Tibial nerve (tissue), 4 donors: ENCODE data around the gene FAM171A1. TPM values are rescaled to one million over a fixed set of nuclear protein-coding genes. Genes with fewer than 3 reads are reported as not detected.

ENCODE experiments used
- DNase-seq, 2 donors: peaks; one replicate each; pipeline ENCODE4 v3.0.0-alpha.2; 2019; ENCODE audit warnings: low spot score in 2 of 2
- H3K27ac ChIP-seq, 4 donors: fragments of 200-600 bp; sonication (generic) in 3 of 4; one replicate each; pipeline ENCODE4 v1.5.1; 2017 to 2019; ENCODE audit warnings: mild to moderate bottlenecking in 1 of 4
- H3K27me3 ChIP-seq, 2 donors: fragments of 200-600 bp; sonication (generic) in 1 of 2; one replicate each; pipeline versions ENCODE4 v1.5.1 to v1.6.0; 2017 to 2019
- H3K36me3 ChIP-seq, 3 donors: fragments of 200-600 bp; sonication (generic); one replicate each; pipeline ENCODE4 v1.5.1; 2018 to 2019
- H3K4me1 ChIP-seq, 4 donors: fragments of 200-600 bp; sonication (generic) in 3 of 4; one replicate each; pipeline ENCODE4 v1.5.1; 2017 to 2019
- H3K4me3 ChIP-seq, 4 donors: fragments of 200-600 bp; sonication (generic) in 3 of 4; one replicate each; pipeline ENCODE4 v1.5.1; 2017 to 2019; ENCODE audit warnings: mild to moderate bottlenecking in 1 of 4, moderate library complexity in 1 of 4
- H3K9me3 ChIP-seq, 4 donors: fragments of 200-600 bp; sonication (generic) in 3 of 4; one replicate each; pipeline ENCODE4 v1.5.1; 2017 to 2019
- CTCF ChIP-seq, 5 experiments: fragments of 200-600 bp in 3 of 5; fragments of 450-650 bp in 2 of 5; sonication (generic) in 3 of 5; IDR thresholded peaks; one replicate each; pipeline ENCODE4 v1.5.1; 2016 to 2019; ENCODE audit warnings: antibody characterized with exemption in 5 of 5, mild to moderate bottlenecking in 3 of 5, moderate library complexity in 2 of 5
- EP300 ChIP-seq, 2 donors: sonication (generic); formaldehyde crosslinking; IDR thresholded peaks; one replicate each; pipeline ENCODE4 v1.6.1; 2017; ENCODE audit warnings: antibody characterized with exemption in 2 of 2, mild to moderate bottlenecking in 1 of 2
- POLR2A ChIP-seq, 2 donors: fragments of 450-650 bp; IDR thresholded peaks; one replicate each; pipeline ENCODE4 v1.6.1; 2017; ENCODE audit warnings: antibody characterized with exemption in 2 of 2, mild to moderate bottlenecking in 2 of 2, moderate library complexity in 2 of 2
- WGBS, 2 donors: methylation state at CpG; one replicate each; pipeline ENCODE4 v1.1.5; 2018; 5-methylcytosine and 5-hydroxymethylcytosine counted together
- total RNA-seq, 4 donors: library from RNA; depleted of rRNA; stranded (reverse); fragments of >200 nt; gene quantifications; one replicate each; pipeline ENCODE4 v1.1.0, GENCODE V29; 2016

The FAM171A1 gene
- total RNA-seq, 4 donors from 2014 or later, result 15.3 to 31.2 (median 21.2) TPM

DNA sequence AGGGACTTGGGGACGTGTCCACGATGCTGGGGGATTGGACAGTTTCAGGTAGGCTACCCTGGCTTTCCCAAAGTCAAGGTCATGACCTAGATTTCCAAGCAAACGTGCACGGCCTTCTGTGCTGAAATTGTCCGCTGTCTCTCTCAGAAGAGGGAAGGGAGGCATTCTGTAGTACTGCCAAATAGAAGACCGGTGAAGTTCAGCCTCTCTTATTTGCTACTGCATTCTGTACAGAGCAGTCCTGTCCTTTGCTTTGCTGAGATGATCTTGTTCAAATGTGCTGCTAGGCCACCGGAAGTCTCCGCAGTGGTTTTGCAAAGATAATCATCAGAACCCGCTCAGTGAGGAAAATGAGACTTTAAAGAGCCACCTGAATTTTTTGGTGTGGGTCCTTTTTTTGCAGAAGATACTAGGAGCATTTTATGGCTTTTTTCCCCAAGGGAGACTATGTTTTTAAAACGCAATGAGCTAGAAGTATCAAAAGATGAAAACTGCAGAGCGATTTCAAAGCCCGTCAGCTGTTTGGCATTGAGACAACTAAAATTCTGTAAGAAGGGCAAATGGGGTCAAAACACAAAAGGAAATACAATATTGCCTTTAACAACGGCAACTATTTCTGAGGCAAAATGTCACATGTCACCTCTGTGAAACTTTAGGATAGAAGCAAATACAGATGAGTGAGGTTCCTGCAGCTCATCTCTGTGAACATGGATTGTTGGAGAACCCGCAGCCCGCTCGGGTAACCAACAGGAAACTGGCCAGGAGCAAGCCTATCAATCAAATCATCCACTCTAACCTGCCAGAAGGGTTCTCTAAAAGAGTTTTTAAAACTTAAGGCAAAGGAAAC lies 201.3 kb downstream of the FAM171A1 start:
- TF ChIP-seq CTCF (IDR thresholded peaks at IDR 0.05) (no peak), EP300 (IDR thresholded peaks at IDR 0.05) (no peak), POLR2A (IDR thresholded peaks at IDR 0.05) (no peak)
- peak overlapping the region in 1 of 4 donors; percentile 16 for H3K4me3 ChIP-seq
- H3K4me1 ChIP-seq, result peaks cover 0 to 42% (median 17%) of the 10 kb centered on the region in 4 donors
- 45 to 58% methylated on average over 16 of the region's 16 CpGs for WGBS, 2 donors
- no peaks in the 10 kb centered on the region for H3K27me3 ChIP-seq
- peak overlapping the region in 3 of 4 donors; percentile 38 to 68 (median 51) for H3K27ac ChIP-seq
- peak in 1 of 2 donors; percentile 16 for DNase-seq
- no peaks in the 10 kb centered on the region for H3K36me3 ChIP-seq
- no peaks in the 10 kb centered on the region for H3K9me3 ChIP-seq

GRCh38 chr10:15168786-15169554 lies 202.1 kb downstream of the FAM171A1 start:
- Histone ChIP-seq H3K36me3 (no peaks in the 10 kb centered on the region), H3K4me1 (peaks cover 0 to 42% (median 17%) of the 10 kb centered on the region in 4 donors), H3K4me3 (peak overlapping the region in 3 of 4 donors; percentile 6 to 29 (median 27)), H3K27ac (peak overlapping the region in 3 of 4 donors; percentile 38 to 68 (median 51)), H3K9me3 (no peaks in the 10 kb centered on the region), H3K27me3 (no peaks in the 10 kb centered on the region)
- WGBS, 2 donors, result 25 to 41% methylated on average over 13 to 20 of the region's 44 CpGs
- TF ChIP-seq EP300 (IDR thresholded peaks at IDR 0.05), result peak in 1 of 2 donors; percentile 56
- TF ChIP-seq POLR2A (IDR thresholded peaks at IDR 0.05), result peak; percentile 41 to 55
- no peak for TF ChIP-seq CTCF (IDR thresholded peaks at IDR 0.05)
- peak; percentile 92 to 96 for DNase-seq

GRCh38 chr10:15168291-15168785 lies 202.8 kb downstream of the FAM171A1 start, which contains the start of gene NMT2:
Gene NMT2, minus strand, starts transcription at chr10:15168693. Its CDS starts 81 bp downstream, at chr10:15168612.
- no peaks in the 10 kb centered on the region for H3K27me3 ChIP-seq
- peak within 1 kb of the TSS; percentile 77 to 95 (median 90) for H3K27ac ChIP-seq
- TF ChIP-seq EP300 (IDR thresholded peaks at IDR 0.05) (peak in 1 of 2 donors; percentile 98), CTCF (IDR thresholded peaks at IDR 0.05) (peak; percentile 42 to 78 (median 58)), POLR2A (IDR thresholded peaks at IDR 0.05) (peak; percentile 85 to 97)
- H3K9me3 ChIP-seq, result no peaks in the 10 kb centered on the region
- 0 to 2% methylated on average over 12 to 23 of the region's 70 CpGs for WGBS, 2 donors
- DNase-seq, result peak in 1 of 2 donors; percentile 43
- H3K4me1 ChIP-seq, result peaks cover 0 to 44% (median 17%) of the 10 kb centered on the region in 4 donors
- H3K4me3 ChIP-seq, result peak within 1 kb of the TSS; percentile 38 to 97 (median 82)
- no peaks in the 10 kb centered on the region for H3K36me3 ChIP-seq

DNA sequence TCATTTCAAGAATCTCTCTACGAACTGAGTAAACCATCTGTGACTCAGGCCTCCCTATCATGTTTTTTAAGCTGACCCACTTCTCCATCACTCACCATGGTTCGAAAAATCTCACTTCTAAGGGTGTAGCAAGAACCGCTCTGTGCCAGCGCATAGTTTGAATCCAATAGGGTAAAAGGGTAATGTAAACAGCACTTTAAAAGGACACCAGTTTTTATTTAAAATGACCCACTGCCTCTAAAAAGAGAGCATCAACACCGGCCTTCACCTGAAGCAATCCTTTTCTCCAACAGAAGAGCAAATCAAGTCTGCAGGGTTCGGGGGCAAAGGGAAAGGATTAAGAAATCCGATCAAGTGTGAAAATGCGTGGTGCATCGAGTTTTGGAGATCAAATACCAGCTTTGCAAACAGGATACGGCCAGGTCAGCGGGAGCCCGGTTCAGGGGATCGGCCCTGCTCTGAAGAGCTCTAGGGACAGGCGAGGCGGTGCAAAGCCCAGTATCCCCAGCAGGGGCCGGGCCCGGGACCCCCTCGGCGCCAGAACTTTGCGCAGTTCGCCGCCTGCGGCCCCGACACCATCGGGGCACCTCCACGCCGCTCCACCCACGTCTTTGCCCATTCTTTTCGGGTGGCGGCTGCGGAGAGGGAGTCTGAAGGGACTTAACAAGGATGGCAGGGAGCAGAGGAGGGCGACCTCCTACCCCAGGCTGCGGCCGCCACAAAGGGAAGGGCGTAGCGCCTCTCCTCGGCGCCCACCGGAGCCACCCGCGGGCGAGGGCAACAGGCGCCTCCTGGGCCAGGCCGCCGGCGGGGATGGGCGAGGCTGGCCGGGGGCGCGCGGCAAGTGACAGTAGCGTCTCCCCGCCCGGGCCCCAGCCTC lies 203.4 kb downstream of the FAM171A1 start:
- H3K4me3 ChIP-seq, result peak overlapping the region; percentile 38 to 97 (median 82)
- DNase-seq, result peak; percentile 13 to 17
- H3K9me3 ChIP-seq, result no peaks in the 10 kb centered on the region
- peak overlapping the region; percentile 77 to 95 (median 90) for H3K27ac ChIP-seq
- no peaks in the 10 kb centered on the region for H3K27me3 ChIP-seq
- TF ChIP-seq EP300 (IDR thresholded peaks at IDR 0.05) (peak in 1 of 2 donors; percentile 14), POLR2A (IDR thresholded peaks at IDR 0.05) (no peak), CTCF (IDR thresholded peaks at IDR 0.05) (peak; percentile 32 to 54 (median 39))
- H3K4me1 ChIP-seq, result peaks cover 0 to 49% (median 17%) of the 10 kb centered on the region in 4 donors
- WGBS, 2 donors, result 2 to 3% methylated on average over 30 to 40 of the region's 54 CpGs
- H3K36me3 ChIP-seq, result no peaks in the 10 kb centered on the region
